DMS79 treated with DMSO at 0.1 percent for 48 hours (cell line): ENCODE data around the gene ZNF148.
A peak's percentile ranks its signal among the peaks of the same experiment; 100 is the strongest.

Source experiments
- DNase-seq: peaks from one replicate; lab custom pipeline; 2025; lab: John Stamatoyannopoulos, UW

The ZNF148 gene

GRCh38 chr3:125332504-125332903, 42.6 kb downstream of the ZNF148 start:
- DNase-seq = no peak

DNA sequence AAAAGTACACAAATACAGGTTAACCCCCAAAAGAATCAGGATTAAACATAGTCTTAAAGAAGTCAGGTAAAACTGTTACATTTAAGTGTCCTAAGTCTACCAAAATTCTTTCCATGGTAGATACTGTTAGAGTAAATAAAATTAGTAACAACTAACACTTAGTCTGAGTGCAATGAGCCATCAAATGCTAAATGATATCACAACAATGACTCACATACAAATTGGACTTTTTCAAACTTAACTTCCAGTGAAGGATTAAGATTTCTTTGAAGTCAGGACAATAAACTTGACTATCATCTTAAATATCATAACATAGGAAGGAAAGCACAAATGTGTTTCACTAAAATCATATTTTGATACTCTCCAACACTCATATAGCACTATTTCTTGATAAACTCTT, 43.9 kb downstream of the ZNF148 start:
- DNase-seq = no peak

GRCh38 chr3:125326957-125327356, 48.2 kb downstream of the ZNF148 start:
- DNase-seq = no peak

- DNase-seq = no peak
Measured at GRCh38 chr3:125325746-125326145, 49.4 kb downstream of the ZNF148 start.

DNA sequence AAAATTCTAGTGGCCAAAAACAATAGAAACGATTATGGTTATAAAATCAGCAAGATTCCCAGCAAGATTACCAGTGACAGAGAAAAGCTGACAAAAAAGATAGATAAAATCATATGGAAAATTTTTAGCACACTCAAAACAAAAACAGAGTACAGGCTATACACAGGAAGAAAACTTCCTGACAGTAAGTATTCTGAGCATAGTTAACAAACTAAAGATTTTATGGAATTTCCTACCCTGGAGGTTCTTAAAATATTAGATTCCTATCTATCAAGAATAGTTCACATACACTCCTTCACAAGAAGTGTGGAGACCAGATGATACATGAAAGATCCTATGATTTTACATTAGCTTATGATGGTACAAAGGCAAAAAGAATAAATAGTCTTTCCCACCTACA, 50.8 kb downstream of the ZNF148 start:
- DNase-seq = no peak

DNA sequence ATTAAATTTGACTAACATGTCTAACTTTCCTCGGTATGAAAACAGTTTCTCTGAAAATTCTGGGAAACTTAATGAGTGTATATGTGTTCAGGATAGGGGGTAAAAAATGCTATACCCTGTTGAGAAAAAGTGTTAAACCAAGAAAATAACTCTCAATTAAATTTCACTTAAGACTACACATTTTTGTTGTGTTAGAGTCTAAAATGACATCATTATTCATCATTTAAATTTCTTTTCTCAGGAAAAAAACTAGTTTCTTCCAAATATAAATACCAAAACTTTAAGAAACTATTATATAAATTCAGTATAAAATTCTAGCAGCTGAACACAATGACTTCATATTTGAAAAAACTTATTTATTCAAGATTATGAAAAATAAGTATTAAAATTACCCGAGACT, 52.2 kb downstream of the ZNF148 start:
- DNase-seq = no peak

GRCh38 chr3:125322166-125322565, 53.0 kb downstream of the ZNF148 start:
- DNase-seq = no peak

DNA sequence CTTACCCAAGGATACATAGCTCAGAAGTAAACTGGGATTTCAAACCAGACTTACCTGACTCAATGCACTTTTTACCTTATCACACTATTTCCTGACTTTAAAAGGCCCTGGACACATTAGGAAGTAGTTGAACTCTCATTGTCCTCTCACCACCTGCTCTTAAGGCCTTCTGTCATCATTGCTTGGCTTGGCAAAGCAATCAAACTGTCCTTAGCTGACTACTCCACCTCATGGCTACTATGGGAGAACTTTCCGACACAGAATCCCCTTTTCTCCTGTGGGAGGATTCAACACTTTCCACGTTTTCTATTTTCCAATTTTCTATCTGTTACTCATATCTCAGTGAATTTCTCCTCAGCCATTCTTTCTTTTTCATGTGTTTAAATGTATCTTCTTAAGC, 55.4 kb downstream of the ZNF148 start:
- no peak for DNase-seq

GRCh38 chr3:125318871-125319270, 56.3 kb downstream of the ZNF148 start:
- DNase-seq = no peak

- DNase-seq = peak; percentile 81
Measured at GRCh38 chr3:125318167-125318865, 56.8 kb downstream of the ZNF148 start.

DNA sequence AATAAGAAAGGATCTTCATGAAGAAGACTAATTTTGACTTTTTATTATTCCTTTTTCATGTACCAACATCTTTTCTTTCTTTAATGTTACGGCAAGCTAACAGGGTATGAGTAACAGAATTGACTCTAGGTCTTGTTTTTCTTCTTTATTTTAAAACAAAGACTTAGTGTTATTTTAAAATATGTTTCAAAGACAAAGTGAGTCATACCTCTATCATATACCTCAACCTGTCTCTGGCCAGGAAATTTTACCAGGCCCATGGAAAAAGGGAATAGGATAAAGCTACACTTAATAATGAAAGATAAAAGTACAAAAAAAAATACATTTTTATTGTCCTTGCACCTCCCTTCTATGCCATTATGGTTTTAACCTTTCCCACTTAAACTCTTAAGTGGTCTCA, 57.4 kb downstream of the ZNF148 start:
- no peak for DNase-seq

DNA sequence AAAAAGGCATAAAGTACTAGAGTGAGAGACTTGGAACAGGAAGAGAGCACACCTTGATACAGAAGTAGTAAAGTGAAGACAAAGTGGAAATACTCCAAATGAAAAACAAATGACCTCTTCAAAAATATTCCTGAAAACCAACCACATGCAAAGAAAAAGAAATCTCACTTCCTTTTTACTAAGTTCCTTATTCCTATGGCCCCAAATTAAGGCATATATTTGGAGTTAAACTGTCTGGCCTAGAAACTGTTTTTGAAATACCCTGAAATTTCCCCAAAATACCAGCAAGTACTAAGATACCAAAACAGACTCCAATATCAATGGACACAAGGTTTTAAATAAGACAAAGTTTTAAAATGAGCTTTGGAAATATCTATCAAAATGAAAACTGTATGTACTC, 58.2 kb downstream of the ZNF148 start:
- no peak for DNase-seq

- no peak for DNase-seq
Measured at GRCh38 chr3:125316246-125316645, 58.9 kb downstream of the ZNF148 start.

- DNase-seq = no peak
Measured at GRCh38 chr3:125313060-125313635, 62.0 kb downstream of the ZNF148 start.

GRCh38 chr3:125310623-125311081, 64.5 kb downstream of the ZNF148 start:
- DNase-seq = no peak

GRCh38 chr3:125309476-125309875, 65.6 kb downstream of the ZNF148 start:
- DNase-seq = no peak

DNA sequence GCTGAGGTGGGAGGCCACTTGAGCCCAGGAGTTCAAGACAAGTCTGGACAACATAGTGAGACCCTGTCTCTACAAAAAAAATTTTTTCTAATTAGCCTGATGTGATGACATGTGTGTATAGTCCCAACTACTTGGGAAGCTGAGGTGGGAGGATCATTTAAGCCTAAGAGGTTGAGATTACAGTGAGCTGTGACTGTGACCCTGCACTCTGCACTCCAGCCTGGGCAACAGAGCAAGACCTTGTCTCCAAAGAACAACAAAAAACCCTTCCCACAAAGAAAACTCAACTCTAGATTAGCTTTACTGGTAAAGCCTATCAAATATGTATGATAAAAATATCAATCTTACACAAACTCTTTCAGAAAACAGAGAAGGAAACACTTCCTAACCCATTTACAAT, 68.5 kb downstream of the ZNF148 start:
- no peak for DNase-seq

DNA sequence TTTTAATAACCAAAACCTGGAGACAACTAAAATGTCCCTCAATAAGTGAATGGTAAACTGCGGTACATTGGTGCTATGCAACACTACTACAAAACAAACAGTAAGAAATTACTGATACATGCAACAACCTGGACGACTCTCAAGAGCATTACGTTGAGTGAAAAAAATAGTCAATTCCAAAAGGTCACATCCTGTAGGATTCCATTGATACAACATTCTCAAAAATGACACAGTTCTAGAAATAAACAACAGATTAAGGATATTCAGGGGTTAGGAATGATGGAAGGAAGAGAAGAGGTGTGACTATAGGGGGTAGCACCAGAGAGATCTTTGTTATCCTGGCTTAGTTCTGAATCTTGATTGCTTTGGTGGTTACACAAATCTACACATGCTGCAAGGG, 72.2 kb downstream of the ZNF148 start:
- no peak for DNase-seq

GRCh38 chr3:125300416-125300815, 74.7 kb downstream of the ZNF148 start:
- no peak for DNase-seq

GRCh38 chr3:125294411-125294810, 80.7 kb downstream of the ZNF148 start:
- DNase-seq = no peak

DNA sequence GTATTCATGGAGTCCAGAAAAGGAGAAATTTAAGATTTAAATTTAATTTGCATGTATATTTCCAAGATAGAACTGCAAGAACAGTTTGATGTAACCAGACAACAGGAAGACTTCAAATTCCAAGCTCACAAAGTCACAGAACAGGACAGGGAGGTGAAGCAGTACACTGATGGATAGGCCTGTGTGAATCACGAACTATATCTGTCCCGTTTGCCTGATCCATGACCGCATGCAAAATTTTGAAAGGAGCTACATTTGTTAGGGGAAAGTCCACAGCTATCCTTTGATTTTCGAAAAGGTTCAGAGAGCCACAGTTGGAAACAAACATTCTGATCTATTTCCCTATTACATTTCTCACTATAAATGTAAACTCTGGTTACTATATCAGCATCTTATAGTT, 83.1 kb downstream of the ZNF148 start:
- DNase-seq = no peak

DNA sequence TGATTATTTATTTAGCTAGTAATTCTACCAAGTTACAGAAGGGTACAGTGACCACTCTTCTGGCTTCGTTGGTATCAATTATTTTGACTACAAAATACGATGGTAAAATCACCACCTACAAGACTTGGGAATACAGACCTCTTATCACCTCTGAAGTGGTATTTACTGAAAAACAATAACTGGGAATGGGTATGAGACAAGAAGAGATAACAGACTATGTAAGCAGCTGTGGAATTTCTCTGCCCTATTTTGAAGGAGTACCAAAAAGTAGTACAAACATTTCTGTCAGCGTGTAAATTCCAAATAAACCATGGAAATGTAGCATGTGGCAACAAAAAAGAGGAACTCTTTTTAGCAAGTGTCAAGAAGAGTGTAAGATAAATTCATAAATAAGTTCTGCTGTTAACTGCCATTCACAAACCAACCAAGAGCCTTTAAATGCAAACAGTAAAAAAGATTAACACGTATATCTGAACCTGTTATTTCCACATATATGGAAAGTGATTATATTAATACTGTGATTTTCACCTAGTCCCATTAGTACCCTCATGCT, 85.6 kb downstream of the ZNF148 start:
- DNase-seq = no peak

DNA sequence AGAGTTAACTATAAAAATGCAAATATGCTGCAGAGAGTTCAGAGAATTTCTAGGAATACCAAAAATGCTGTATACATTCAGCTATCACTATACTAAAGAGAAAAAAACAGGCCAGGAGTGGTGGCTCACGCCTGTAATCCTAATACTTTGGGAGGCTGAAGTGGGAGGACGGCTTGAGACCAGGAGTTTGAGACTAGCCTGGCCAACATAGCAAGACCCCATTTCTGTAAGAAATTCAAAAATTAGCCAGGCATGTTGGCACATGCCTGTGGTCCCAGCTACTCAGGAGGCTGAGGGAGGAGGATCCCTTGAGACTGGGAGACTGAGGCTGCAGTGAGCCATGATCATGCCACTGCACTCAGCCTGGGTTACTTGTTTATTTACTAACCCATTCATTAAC, 87.9 kb downstream of the ZNF148 start:
- no peak for DNase-seq

- DNase-seq = no peak
Measured at GRCh38 chr3:125281381-125281780, 93.7 kb downstream of the ZNF148 start.
